ENCODE data around the gene ACAN.
A peak's percentile ranks its signal among the peaks of the same experiment; 100 is the strongest.

The ACAN gene

DNA sequence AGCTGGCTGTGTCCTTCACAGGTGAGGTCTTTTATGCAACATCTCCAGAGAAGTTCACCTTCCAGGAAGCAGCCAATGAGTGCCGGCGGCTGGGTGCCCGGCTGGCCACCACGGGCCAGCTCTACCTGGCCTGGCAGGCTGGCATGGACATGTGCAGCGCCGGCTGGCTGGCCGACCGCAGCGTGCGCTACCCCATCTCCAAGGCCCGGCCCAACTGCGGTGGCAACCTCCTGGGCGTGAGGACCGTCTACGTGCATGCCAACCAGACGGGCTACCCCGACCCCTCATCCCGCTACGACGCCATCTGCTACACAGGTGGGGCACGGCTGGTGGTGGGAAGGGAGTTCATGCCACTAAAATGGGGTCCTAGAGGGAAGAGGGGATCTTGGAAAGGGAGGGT, 40.1 kb downstream of the ACAN start:
- DNase-seq = no peak

- no peak for DNase-seq
Measured at GRCh38 chr15:88844749-88845386, 41.6 kb downstream of the ACAN start.

DNA sequence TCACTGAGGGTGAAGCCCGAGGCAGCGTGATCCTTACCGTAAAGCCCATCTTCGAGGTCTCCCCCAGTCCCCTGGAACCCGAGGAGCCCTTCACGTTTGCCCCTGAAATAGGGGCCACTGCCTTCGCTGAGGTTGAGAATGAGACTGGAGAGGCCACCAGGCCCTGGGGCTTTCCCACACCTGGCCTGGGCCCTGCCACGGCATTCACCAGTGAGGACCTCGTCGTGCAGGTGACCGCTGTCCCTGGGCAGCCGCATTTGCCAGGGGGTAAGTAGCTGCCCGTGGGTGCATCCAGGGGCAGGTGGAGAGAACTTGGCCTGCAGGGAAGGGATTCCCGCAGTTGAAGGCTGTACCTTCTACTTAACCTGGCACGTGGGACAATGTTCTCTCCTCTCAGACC, 42.4 kb downstream of the ACAN start:
- DNase-seq = no peak

DNA sequence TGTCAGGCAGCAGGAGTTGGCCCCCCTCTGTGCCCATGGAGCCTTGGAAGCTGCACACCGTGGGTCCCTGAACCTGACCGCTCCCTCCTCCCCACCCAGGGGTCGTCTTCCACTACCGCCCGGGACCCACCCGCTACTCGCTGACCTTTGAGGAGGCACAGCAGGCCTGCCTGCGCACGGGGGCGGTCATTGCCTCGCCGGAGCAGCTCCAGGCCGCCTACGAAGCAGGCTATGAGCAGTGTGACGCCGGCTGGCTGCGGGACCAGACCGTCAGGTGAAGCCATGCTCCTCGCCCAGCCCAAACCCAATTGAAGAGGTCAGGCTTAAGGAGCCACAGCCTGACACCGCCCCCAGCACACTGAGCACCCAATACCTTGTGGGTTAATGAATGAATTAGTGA, 43.9 kb downstream of the ACAN start:
- no peak for DNase-seq

GRCh38 chr15:88848203-88848602, 45.0 kb downstream of the ACAN start:
- no peak for DNase-seq

- DNase-seq = no peak
Measured at GRCh38 chr15:88849376-88850072, 46.3 kb downstream of the ACAN start.

DNA sequence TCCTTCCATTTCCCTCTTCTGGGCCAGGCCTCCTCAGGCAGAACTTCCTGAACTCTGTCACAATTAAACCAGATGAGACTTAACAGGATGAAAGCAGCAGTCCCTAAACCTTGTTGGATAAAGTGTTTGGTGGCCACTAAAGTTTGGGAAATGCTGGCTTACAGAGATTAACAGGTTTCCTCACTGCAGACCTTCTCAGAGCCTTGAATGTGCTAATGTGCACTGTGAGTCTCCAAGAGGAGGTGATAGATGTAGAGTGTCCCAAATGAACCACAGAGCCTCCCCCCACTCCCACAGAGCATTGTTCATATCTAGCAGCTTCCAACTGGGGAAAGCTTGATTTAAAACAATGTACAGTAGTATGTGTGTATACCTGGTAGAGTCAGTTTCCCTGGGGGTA, 49.2 kb downstream of the ACAN start:
- DNase-seq = no peak

GRCh38 chr15:88858934-88859333, 55.7 kb downstream of the ACAN start:
- DNase-seq = no peak

DNA sequence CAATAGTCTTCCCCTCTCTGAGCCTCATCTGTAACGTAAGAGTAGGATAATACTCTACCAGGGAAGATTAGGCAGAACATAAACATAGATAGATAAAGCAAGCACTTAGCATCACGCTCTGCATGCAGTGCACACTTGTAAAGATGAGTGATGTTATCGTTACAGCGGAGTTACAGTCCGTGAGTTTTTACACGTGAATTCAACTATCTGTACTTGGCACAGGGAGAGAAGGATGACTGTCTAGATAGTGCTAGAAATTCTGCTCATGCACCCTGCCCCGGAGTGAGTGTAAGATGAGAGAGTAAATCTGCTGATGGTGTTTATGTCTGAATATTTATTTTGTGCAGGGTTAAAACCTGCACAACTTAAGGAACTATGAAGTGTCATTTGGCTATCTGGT, 56.3 kb downstream of the ACAN start:
- DNase-seq = no peak

- DNase-seq = no peak
Measured at GRCh38 chr15:88860212-88860611, 57.0 kb downstream of the ACAN start.

DNA sequence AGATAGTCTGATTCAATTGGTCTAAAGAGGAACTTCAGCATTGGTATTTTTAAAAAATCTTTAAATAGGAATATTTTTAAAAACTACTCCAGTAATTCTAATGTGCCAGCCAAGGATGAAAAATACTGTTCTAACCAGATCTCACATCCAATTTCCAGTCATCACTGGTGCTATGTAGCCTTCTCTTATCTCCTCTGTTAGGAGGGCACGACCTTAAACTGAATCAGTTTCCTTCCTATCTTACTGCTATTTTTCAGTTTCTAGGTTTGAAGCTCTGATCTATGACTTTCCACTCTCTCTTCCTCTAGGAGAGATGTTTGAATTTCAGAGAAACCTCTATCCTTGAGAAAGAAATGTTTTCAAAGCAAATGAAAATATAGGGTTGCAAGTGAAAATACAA, 60.2 kb downstream of the ACAN start:
- no peak for DNase-seq

- DNase-seq = no peak
Measured at GRCh38 chr15:88864861-88865497, 61.7 kb downstream of the ACAN start.

DNA sequence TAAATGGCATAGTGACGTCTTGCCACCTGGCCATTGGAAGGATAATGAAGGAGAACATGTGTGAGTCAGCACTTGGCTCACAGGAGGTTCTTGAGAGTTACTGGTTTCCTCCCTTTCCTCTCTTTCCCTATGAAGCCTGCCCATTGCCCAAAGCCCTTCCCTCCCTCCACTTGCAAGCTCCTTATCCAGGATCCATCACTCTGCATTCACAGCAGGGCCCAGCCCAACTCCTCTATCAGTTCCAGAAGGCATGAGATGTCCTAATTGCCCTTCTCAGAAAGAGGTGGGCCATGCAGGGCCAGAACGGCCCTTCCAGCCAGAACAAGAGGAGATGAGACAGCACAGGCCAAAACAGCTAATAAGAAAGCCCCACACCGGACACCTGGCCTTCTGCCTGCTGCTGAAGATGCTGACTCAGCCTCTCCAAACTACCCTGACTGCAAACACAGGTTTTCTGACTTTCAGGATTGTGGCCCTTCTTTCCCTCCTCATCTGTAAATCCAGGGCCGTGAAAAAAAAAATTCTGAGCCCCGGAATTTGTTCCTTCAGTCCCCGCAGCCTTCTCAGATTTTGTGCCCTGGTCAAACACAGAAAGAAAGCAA, 62.4 kb downstream of the ACAN start:
- no peak for DNase-seq

- no peak for DNase-seq
Measured at GRCh38 chr15:88866295-88866881, 63.2 kb downstream of the ACAN start.

DNA sequence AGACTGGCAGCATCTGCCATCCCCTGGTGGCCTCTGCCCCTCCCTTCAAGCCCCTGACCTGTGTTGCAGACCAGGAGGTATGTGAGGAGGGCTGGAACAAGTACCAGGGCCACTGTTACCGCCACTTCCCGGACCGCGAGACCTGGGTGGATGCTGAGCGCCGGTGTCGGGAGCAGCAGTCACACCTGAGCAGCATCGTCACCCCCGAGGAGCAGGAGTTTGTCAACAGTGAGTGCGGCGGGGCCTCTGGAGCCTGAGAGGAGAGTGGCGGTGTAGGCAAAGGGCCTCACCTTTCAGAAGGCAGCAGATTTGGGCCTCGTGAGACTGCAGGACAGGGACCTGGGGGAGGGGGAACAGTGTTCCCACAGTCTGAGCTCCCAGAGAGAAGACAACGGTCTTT, 68.1 kb downstream of the ACAN start:
- DNase-seq = no peak

DNA sequence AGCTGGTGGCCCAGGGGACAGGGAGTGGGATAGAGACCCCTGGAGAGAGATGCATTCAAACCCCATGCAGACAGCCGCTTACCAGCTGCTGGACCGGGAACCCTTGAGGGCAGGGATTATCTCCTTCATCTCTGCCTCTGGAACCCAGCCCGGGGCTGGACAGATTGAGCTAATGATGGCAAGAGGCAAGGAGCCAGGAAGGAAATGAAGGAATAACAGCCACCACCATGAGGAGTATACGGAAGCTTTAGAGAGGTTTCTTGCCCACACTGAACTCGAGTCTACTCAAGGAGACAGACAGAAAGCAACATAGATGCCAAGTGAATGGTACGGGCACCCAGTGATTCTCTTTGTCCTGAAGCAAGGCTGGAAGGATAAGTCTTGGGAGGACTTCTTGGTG, 68.9 kb downstream of the ACAN start:
- DNase-seq = no peak

DNA sequence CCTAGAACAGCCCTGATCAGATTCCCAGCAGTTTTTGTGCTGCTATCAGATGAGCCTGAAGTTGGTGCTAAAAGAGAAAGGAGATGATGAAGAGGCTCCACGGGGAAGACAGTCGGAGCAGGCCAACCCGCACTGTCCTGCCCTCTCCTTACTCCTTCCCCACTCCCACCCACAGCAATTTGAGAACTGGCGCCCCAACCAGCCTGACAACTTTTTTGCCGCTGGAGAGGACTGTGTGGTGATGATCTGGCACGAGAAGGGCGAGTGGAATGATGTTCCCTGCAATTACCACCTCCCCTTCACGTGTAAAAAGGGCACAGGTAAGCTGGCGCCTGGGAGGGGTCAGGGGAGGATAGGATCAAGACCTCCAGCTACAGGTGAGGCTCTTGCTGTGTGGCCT, 69.5 kb downstream of the ACAN start:
- DNase-seq = no peak

DNA sequence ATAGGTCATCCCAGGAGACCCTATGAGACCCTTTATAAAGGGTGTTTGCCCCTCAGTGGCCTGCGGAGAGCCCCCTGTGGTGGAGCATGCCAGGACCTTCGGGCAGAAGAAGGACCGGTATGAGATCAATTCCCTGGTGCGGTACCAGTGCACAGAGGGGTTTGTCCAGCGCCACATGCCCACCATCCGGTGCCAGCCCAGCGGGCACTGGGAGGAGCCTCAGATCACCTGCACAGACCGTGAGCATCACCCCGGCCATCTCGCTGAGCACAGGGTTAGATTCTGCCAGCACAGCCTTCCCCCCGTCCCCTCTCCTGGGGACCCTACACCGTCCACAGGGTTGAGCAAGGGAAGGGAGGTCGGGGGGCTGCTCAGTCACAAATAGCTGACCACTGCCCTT, 70.5 kb downstream of the ACAN start:
- no peak for DNase-seq

- no peak for DNase-seq
Measured at GRCh38 chr15:88874275-88874674, 71.0 kb downstream of the ACAN start.

DNA sequence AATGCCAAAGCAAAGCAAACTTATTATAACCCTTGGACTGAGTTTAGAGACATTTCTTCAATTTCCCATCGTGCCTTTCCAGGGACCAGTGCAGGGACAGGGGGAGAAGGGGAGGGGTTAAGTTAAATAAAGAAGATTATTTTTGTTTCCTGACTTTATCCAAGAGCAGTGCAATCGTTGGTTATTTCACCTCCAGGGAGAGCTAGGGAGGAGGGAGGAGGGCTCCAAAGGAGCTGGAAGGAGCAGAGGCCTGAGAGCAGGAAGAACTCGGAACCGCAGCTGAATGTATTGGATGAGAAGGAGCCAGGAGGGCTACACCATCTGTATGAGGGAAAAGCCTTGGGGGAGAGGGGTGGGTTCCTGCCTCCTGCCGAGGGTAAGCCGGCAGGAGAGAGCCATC, 71.4 kb downstream of the ACAN start:
- no peak for DNase-seq

DNA sequence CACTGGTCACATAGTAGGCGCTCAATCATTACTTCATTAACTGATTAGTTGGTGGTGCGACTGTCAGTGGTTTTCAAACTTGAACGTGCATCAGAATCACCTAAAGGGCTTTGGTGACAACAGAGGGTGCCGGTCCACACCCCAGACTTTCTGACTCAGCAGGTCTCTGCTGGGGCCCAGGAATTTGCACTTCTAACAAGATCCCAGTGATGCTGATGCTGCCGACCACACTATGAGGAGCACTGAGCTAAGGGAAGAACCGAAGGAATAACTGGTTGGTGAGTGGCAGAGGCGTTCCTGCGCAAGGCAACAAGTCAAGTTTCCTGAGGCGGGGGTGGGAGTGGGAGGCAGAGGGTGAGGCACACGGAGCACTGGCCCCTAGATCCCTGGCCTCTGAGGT, 73.3 kb downstream of the ACAN start:
- peak; percentile 58 for DNase-seq

DNA sequence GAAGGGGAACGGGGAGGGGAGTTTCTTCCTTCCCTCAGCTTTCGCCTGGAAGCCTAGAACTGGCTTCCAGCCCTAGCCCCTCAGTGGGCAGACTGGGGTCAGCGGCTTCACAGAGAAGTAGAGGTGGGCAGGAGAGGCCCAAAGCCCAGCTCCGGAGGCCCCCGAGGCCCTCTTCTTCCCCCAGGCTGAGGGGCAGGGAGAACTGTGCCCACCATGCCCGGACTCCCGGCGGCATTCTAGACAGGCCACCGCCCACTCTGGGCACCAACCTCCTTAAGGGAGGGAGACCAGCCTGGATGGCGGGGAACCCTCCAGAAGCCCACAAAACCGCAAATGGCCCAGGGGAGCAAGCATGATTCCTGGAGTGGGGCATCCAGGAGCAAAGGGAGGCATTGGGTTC, 74.2 kb downstream of the ACAN start:
- no peak for DNase-seq

- DNase-seq = no peak
Measured at GRCh38 chr15:88877906-88878305, 74.7 kb downstream of the ACAN start.

Data from fibroblast of skin of back (primary cell).